ENCODE results near the gene DOCK2. TPM values are rescaled to one million over a fixed set of nuclear protein-coding genes. Genes with fewer than 3 reads are reported as not detected.

The DOCK2 gene
- total and polyA plus RNA-seq, 9 of the 15 experiments (the other 6 are each of a cell fraction or from before 2014, with no cell fraction given), result 4.5 to 42.6 (median 20.5) TPM

DNA sequence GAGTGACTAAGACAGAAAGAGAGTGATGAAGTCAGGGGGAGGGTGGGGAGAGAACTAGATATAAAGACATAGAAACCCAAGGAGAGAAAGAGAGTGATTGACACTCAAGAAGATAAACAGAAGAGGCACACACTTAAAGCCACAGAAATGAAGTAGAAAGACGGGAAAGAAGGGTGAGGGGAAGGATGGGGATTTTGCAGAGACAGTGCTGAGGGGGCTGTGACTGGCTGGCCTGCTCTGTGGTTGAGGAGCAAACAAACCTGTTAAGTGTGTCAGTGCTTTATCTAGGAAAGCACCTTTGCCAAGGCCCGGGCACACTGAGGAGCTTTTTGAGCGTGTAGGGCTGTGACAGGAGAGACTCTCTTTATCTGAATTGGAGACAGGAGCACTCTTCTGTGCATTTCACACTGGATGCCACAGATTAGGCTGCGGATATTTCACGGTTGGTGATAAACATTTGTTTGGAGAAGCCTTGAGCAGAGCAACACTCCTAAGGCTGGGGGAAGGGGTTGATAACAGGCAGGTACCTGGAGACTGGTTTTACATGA lies 109.1 kb downstream of the DOCK2 start (continued):
- TF ChIP-seq ZBTB40 (IDR thresholded peaks at IDR 0.05) (no peak), ZBTB40 (CRISPR knock-in tag; IDR thresholded peaks at IDR 0.05) (no peak), DEAF1 (CRISPR knock-in tag; IDR thresholded peaks at IDR 0.05) (no peak), HMBOX1 (IDR thresholded peaks at IDR 0.05) (no peak; the same call in none of the 2 replicates), ZNF449 (CRISPR knock-in tag; IDR thresholded peaks at IDR 0.05) (no peak), ZNF785 (CRISPR knock-in tag; IDR thresholded peaks at IDR 0.05) (no peak), HNRNPLL (IDR thresholded peaks at IDR 0.05; ENCODE audit: low read depth, low read length, poor library complexity, severe bottlenecking) (no peak), RAD21 (CRISPR knock-in tag; conservative IDR thresholded peaks at IDR 0.05 in 1 of 2, IDR thresholded peaks at IDR 0.05 in 1 of 2) (peak in 1 of 2 experiments; percentile 14; a peak in 2 of 4 replicates), KDM4B (IDR thresholded peaks at IDR 0.05; ENCODE audit: borderline replicate concordance in 2 of 2, low read depth in 1 of 2) (no peak), ZBED1 (IDR thresholded peaks at IDR 0.05) (no peak), ELF2 (CRISPR knock-in tag; IDR thresholded peaks at IDR 0.05) (no peak)

All from K562 (cell line).